Measurements from ENCODE around the gene AOX1.
"Not testable (repeated sequence)": the region's sequence is repeated elsewhere in the genome, so short reads cannot be mapped to it uniquely, and the experiment has no call there.

Gene AOX1

DNA sequence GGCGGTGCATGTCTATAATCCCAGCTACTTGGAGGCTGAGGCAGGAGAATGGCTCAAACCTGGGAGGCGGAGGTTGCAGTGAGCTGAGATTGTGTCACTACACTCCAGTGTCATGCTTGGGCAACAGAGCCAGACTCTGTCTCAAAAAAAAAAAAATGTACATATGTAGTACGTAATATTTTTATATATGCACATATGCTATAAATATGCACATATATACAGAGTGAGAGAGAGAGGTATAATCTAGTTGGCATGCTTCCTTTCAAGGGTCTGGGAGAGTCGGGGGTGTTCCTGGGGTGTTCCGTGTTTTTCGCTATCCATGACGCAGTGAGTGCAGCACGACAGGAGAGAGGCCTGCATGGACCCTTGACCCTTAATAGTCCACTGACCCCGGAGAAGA is 83.5 kb downstream of the AOX1 start:
- H3K36me3 ChIP-seq (ENCODE audit: control insufficient read depth, insufficient read depth, low read length), result no peaks in the 10 kb centered on the region
- no peaks in the 10 kb centered on the region for H3K9me3 ChIP-seq (ENCODE audit: control insufficient read depth, insufficient read depth, low read depth, low read length)
- H3K27ac ChIP-seq (ENCODE audit: low read depth, low read length), result no peak overlapping the region
- H3K9ac ChIP-seq (ENCODE audit: low read length), result no peak overlapping the region
- no peak overlapping the region for H3K4me3 ChIP-seq (ENCODE audit: low read depth, low read length)
- no peaks in the 10 kb centered on the region for H3K27me3 ChIP-seq (ENCODE audit: control insufficient read depth, insufficient read depth, low read length)
- H3K4me1 ChIP-seq (ENCODE audit: control insufficient read depth, insufficient read depth, low read length), result no peaks in the 10 kb centered on the region

- Histone ChIP-seq H3K9me3 (ENCODE audit: control insufficient read depth, insufficient read depth, low read depth, low read length) (no peaks in the 10 kb centered on the region), H3K36me3 (ENCODE audit: control insufficient read depth, insufficient read depth, low read length) (no peaks in the 10 kb centered on the region), H3K9ac (ENCODE audit: low read length) (no peak overlapping the region), H3K27me3 (ENCODE audit: control insufficient read depth, insufficient read depth, low read length) (no peaks in the 10 kb centered on the region), H3K4me1 (ENCODE audit: control insufficient read depth, insufficient read depth, low read length) (no peaks in the 10 kb centered on the region), H3K27ac (ENCODE audit: low read depth, low read length) (no peak overlapping the region), H3K4me3 (ENCODE audit: low read depth, low read length) (no peak overlapping the region)
Measured at GRCh38 chr2:200670313-200670712, 84.5 kb downstream of the AOX1 start.

GRCh38 chr2:200670751-200671150 is 84.9 kb downstream of the AOX1 start:
- Histone ChIP-seq H3K27me3 (ENCODE audit: control insufficient read depth, insufficient read depth, low read length) (no peaks in the 10 kb centered on the region), H3K9ac (ENCODE audit: low read length) (no peak overlapping the region), H3K36me3 (ENCODE audit: control insufficient read depth, insufficient read depth, low read length) (no peaks in the 10 kb centered on the region), H3K4me3 (ENCODE audit: low read depth, low read length) (no peak overlapping the region), H3K4me1 (ENCODE audit: control insufficient read depth, insufficient read depth, low read length) (no peaks in the 10 kb centered on the region), H3K27ac (ENCODE audit: low read depth, low read length) (no peak overlapping the region), H3K9me3 (ENCODE audit: control insufficient read depth, insufficient read depth, low read depth, low read length) (no peaks in the 10 kb centered on the region)

DNA sequence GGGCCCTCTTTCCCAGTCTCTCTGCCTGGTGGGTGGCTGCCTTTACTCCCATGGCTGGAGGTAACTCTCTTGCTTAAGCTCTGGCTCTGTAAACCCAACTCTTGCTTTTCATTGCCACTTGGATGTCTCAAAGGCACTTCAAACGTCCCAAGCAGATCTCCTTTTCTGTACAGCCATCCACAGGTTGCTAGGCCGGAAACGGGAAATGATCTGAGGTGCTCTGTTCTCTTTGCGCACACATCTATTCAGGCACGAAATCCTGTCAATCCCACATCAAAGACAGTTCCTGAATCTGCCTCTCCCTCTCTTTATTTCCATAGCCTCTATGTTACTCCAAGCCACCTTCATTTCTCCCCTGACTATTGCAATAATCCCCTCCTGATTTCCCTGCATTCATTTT is 87.4 kb downstream of the AOX1 start:
- H3K9me3 ChIP-seq (ENCODE audit: control insufficient read depth, insufficient read depth, low read depth, low read length), result no peaks in the 10 kb centered on the region
- H3K27ac ChIP-seq (ENCODE audit: low read depth, low read length), result no peak overlapping the region
- H3K36me3 ChIP-seq (ENCODE audit: control insufficient read depth, insufficient read depth, low read length), result no peaks in the 10 kb centered on the region
- no peaks in the 10 kb centered on the region for H3K27me3 ChIP-seq (ENCODE audit: control insufficient read depth, insufficient read depth, low read length)
- H3K4me1 ChIP-seq (ENCODE audit: control insufficient read depth, insufficient read depth, low read length), result no peaks in the 10 kb centered on the region
- no peak overlapping the region for H3K9ac ChIP-seq (ENCODE audit: low read length)
- H3K4me3 ChIP-seq (ENCODE audit: low read depth, low read length), result no peak overlapping the region

GRCh38 chr2:200674837-200675236 is 89.0 kb downstream of the AOX1 start:
- no peak overlapping the region for H3K9ac ChIP-seq (ENCODE audit: low read length)
- H3K27me3 ChIP-seq (ENCODE audit: control insufficient read depth, insufficient read depth, low read length), result no peaks in the 10 kb centered on the region
- no peaks in the 10 kb centered on the region for H3K4me1 ChIP-seq (ENCODE audit: control insufficient read depth, insufficient read depth, low read length)
- no peak overlapping the region for H3K27ac ChIP-seq (ENCODE audit: low read depth, low read length)
- no peak overlapping the region for H3K4me3 ChIP-seq (ENCODE audit: low read depth, low read length)
- H3K36me3 ChIP-seq (ENCODE audit: control insufficient read depth, insufficient read depth, low read length), result no peaks in the 10 kb centered on the region
- no peaks in the 10 kb centered on the region for H3K9me3 ChIP-seq (ENCODE audit: control insufficient read depth, insufficient read depth, low read depth, low read length)

- Histone ChIP-seq H3K27me3 (ENCODE audit: control insufficient read depth, insufficient read depth, low read length) (no peaks in the 10 kb centered on the region), H3K4me3 (ENCODE audit: low read depth, low read length) (no peak overlapping the region), H3K4me1 (ENCODE audit: control insufficient read depth, insufficient read depth, low read length) (no peaks in the 10 kb centered on the region), H3K36me3 (ENCODE audit: control insufficient read depth, insufficient read depth, low read length) (no peaks in the 10 kb centered on the region), H3K27ac (ENCODE audit: low read depth, low read length) (no peak overlapping the region), H3K9me3 (ENCODE audit: control insufficient read depth, insufficient read depth, low read depth, low read length) (no peaks in the 10 kb centered on the region), H3K9ac (ENCODE audit: low read length) (no peak overlapping the region)
Measured at GRCh38 chr2:200677171-200677570, 91.4 kb downstream of the AOX1 start.

DNA sequence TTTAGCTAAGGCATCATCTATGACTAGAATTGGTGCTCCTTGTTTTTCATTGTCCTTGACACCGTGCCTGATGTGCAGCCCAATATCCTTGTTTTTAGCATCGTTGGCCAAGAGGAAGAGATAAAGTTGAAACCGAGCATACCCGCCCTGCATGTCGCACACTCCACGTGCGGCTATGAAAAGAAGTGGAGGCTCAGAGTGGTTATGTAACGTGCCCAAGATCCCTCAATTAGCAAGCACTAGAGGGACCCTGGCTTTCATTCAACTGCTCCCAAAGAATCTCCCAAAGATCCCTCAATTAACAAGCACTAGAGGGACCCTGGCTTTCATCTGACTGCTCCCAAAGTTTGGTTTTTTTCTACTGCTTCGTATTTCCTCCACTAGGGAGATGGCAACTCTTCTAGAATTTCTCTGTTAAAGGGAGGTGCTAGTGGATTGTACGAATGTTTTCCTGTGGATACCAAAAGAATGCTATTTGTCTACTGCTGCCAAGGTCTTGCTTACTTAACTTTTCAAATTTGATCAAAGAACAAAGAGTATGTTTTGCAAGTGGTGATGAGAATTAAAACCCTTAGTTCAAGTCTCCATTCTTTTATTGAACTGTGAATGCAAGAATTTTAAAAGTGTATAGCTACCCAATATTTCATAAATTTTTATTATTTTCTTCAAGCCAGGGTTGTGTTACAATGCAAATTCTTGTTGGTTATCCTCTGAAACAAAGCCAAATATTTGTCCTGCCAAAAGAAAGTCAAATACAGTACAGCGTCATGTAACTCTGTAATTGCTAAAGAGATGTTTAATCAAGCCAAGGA is 92.1 kb downstream of the AOX1 start:
- Histone ChIP-seq H3K4me1 (ENCODE audit: control insufficient read depth, insufficient read depth, low read length) (no peaks in the 10 kb centered on the region), H3K4me3 (ENCODE audit: low read depth, low read length) (no peak overlapping the region), H3K27me3 (ENCODE audit: control insufficient read depth, insufficient read depth, low read length) (no peaks in the 10 kb centered on the region), H3K9me3 (ENCODE audit: control insufficient read depth, insufficient read depth, low read depth, low read length) (no peaks in the 10 kb centered on the region), H3K9ac (ENCODE audit: low read length) (no peak overlapping the region), H3K27ac (ENCODE audit: low read depth, low read length) (no peak overlapping the region), H3K36me3 (ENCODE audit: control insufficient read depth, insufficient read depth, low read length) (no peaks in the 10 kb centered on the region)

GRCh38 chr2:200679127-200679526 is 93.3 kb downstream of the AOX1 start:
- H3K27me3 ChIP-seq (ENCODE audit: control insufficient read depth, insufficient read depth, low read length), result no peaks in the 10 kb centered on the region
- no peak overlapping the region for H3K4me3 ChIP-seq (ENCODE audit: low read depth, low read length)
- H3K36me3 ChIP-seq (ENCODE audit: control insufficient read depth, insufficient read depth, low read length), result no peaks in the 10 kb centered on the region
- H3K27ac ChIP-seq (ENCODE audit: low read depth, low read length), result no peak overlapping the region
- H3K4me1 ChIP-seq (ENCODE audit: control insufficient read depth, insufficient read depth, low read length), result no peaks in the 10 kb centered on the region
- no peak overlapping the region for H3K9ac ChIP-seq (ENCODE audit: low read length)
- no peaks in the 10 kb centered on the region for H3K9me3 ChIP-seq (ENCODE audit: control insufficient read depth, insufficient read depth, low read depth, low read length)

DNA sequence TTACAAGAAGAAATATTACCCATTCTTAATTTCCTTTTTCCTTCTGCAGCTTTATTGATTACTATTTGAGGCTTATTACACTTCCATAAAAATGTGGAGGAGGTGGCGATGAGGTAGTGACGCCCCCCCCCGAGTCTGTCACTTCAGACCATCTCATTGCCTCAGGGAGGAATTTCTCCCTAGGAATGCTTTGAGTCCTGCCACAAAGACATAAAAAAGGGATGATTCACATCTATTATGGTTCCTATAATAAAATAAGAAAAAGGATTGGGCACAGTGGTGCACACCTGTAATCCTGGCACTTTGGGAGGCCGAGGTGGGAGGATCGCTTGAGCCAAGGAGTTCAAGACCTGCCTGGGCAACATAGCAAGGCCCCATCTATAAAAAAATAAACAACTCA is 93.7 kb downstream of the AOX1 start:
- Histone ChIP-seq H3K27ac (ENCODE audit: low read depth, low read length) (no peak overlapping the region), H3K27me3 (ENCODE audit: control insufficient read depth, insufficient read depth, low read length) (no peaks in the 10 kb centered on the region)

GRCh38 chr2:200681697-200682096 is 95.9 kb downstream of the AOX1 start:
- Histone ChIP-seq H3K9me3 (ENCODE audit: control insufficient read depth, insufficient read depth, low read depth, low read length) (peaks cover 3% of the 10 kb centered on the region; the same call in 1 of the 2 replicates), H3K27ac (ENCODE audit: low read depth, low read length) (no peak overlapping the region), H3K36me3 (ENCODE audit: control insufficient read depth, insufficient read depth, low read length) (no peaks in the 10 kb centered on the region), H3K27me3 (ENCODE audit: control insufficient read depth, insufficient read depth, low read length) (no peaks in the 10 kb centered on the region), H3K4me3 (ENCODE audit: low read depth, low read length) (no peak overlapping the region), H3K4me1 (ENCODE audit: control insufficient read depth, insufficient read depth, low read length) (no peaks in the 10 kb centered on the region), H3K9ac (ENCODE audit: low read length) (no peak overlapping the region)

More for the DNA sequence above, 93.7 kb downstream of the AOX1 start:
- Histone ChIP-seq H3K4me3 (ENCODE audit: low read depth, low read length) (no peak overlapping the region), H3K9me3 (ENCODE audit: control insufficient read depth, insufficient read depth, low read depth, low read length) (no peaks in the 10 kb centered on the region), H3K4me1 (ENCODE audit: control insufficient read depth, insufficient read depth, low read length) (no peaks in the 10 kb centered on the region), H3K9ac (ENCODE audit: low read length) (no peak overlapping the region), H3K36me3 (ENCODE audit: control insufficient read depth, insufficient read depth, low read length) (no peaks in the 10 kb centered on the region)

- H3K27ac ChIP-seq (ENCODE audit: low read depth, low read length); H3K36me3 ChIP-seq (ENCODE audit: control insufficient read depth, insufficient read depth, low read length); H3K9me3 ChIP-seq (ENCODE audit: control insufficient read depth, insufficient read depth, low read depth, low read length); H3K27me3 ChIP-seq (ENCODE audit: control insufficient read depth, insufficient read depth, low read length); H3K9ac ChIP-seq (ENCODE audit: low read length); H3K4me1 ChIP-seq (ENCODE audit: control insufficient read depth, insufficient read depth, low read length); H3K4me3 ChIP-seq (ENCODE audit: low read depth, low read length): not testable (repeated sequence)
Measured at GRCh38 chr2:200682407-200682806, 96.6 kb downstream of the AOX1 start.
